ENCODE results near the gene PHYHD1. TPM values are rescaled to one million over a fixed set of nuclear protein-coding genes. Genes with fewer than 3 reads are reported as not detected.

PHYHD1 gene
- total and polyA plus RNA-seq, 2 of the 13 experiments (the other 11 are each of a cell fraction or from before 2014, with no cell fraction given), result 10.6 to 25.3 TPM

- TF ChIP-seq EED (CRISPR knock-in tag; IDR thresholded peaks at IDR 0.05) (no peak), ZNF136 (CRISPR knock-in tag; IDR thresholded peaks at IDR 0.05; ENCODE audit: low read depth) (no peak), FOXP4 (CRISPR knock-in tag; IDR thresholded peaks at IDR 0.05) (0 out of 2 replicates have a peak, but pooled peaks have one; percentile 14), ZNF749 (CRISPR knock-in tag; IDR thresholded peaks at IDR 0.05; ENCODE audit: borderline replicate concordance) (no peak), ZNF619 (CRISPR knock-in tag; IDR thresholded peaks at IDR 0.05) (no peak), HOMEZ (CRISPR knock-in tag; IDR thresholded peaks at IDR 0.05; ENCODE audit: low read depth) (no peak), IRF2 (CRISPR knock-in tag; IDR thresholded peaks at IDR 0.05) (0 out of 2 replicates have a peak, but pooled peaks have one; percentile 30), ZC3H13 (CRISPR knock-in tag; IDR thresholded peaks at IDR 0.05) (no peak), CBX2 (IDR thresholded peaks at IDR 0.05; ENCODE audit: low read depth, low read length) (no peak), CBX2 (CRISPR knock-in tag; IDR thresholded peaks at IDR 0.05; ENCODE audit: low read depth) (no peak), ARID5B (CRISPR knock-in tag; IDR thresholded peaks at IDR 0.05) (no peak; the same call in 1 of the 2 replicates), NBN (conservative IDR thresholded peaks at IDR 0.05) (no peak), CCAR2 (optimal IDR thresholded peaks at IDR 0.05; ENCODE audit: low read depth, low read length) (no peak), HMGA1 (CRISPR knock-in tag; conservative IDR thresholded peaks at IDR 0.05) (no peak), SNAPC4 (CRISPR knock-in tag; IDR thresholded peaks at IDR 0.05) (no peak), ZNF230 (CRISPR knock-in tag; IDR thresholded peaks at IDR 0.05) (no peak), ZNF816 (CRISPR knock-in tag; IDR thresholded peaks at IDR 0.05; ENCODE audit: borderline replicate concordance) (no peak)
Observed at GRCh38 chr9:128927731-128928411, 7.1 kb downstream of the PHYHD1 start (continued).
